Measurements from ENCODE around the gene RD3L. TPM values are rescaled to one million over a fixed set of nuclear protein-coding genes. Genes with fewer than 3 reads are reported as not detected.

Gene RD3L
- total and polyA plus RNA-seq, 2 of the 13 experiments (the other 11 are each of a cell fraction or from before 2014, with no cell fraction given): not detected

DNA sequence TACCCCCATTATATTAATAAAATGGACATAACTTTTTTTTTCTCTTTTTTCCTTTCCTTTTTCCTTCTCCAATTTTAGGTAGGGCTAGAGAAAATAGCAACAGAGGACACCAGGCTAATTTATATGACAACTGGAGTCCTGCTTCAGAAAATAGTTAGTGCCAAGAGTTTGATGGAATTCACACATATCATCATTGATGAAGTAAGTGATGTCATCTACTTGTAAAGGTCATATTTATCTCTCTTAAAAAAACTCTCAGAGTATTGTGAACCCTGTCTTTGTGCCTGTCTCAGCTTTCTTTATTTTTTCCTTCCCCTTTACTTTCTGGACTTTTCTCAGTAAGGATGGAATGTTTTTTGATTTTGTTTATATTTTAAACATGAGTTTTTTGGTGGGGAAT is 24.3 kb upstream of the RD3L start:
- TF ChIP-seq DNMT1 (CRISPR knock-in tag; IDR thresholded peaks at IDR 0.05) (no peak), ATF7 (IDR thresholded peaks at IDR 0.05) (peak; percentile 62), ATF7 (CRISPR knock-in tag; IDR thresholded peaks at IDR 0.05) (no peak)
- H3K4me3 ChIP-seq (replicated peaks in 1 of 3; ENCODE audit: insufficient read depth in 1 of 3, low read depth in 2 of 3, low read length in 3 of 3): no peak overlapping the region
- H3K9ac ChIP-seq (ENCODE audit: insufficient read depth, low read depth, low read length): no peak overlapping the region
- H3K4me2 ChIP-seq (ENCODE audit: low read depth, low read length): no peak overlapping the region
- no peaks in the 10 kb centered on the region for H3K36me3 ChIP-seq (replicated peaks in 1 of 2; ENCODE audit: control insufficient read depth in 1 of 2, insufficient read depth in 2 of 2, low read length in 2 of 2)
- no TSS peak for BruUV-seq (replicated peaks)
- H3K27ac ChIP-seq (ENCODE audit: extremely low read length, insufficient read depth, low read length): no peak overlapping the region
- intact Hi-C loops (cut with micrococcal nuclease; ENCODE audit: unreplicated experiment) (no loop called here), in situ Hi-C loops (cut with HindIII; ENCODE audit: extremely low pct_ligation_motif_present, low pct_unique_long_range_greater_than_20kb) (no loop called here)
- peaks cover 0 to 5% of the 10 kb centered on the region in 2 experiments; a peak in 1 of 5 replicates for H3K27me3 ChIP-seq (ENCODE audit: control insufficient read depth in 1 of 2, insufficient read depth in 2 of 2, low read length in 2 of 2)
- no peak for FAIRE-seq
- H3K9me3 ChIP-seq (ENCODE audit: low read length): no peaks in the 10 kb centered on the region
- ChIA-PET CTCF (ENCODE audit: low intra/inter-chr PET ratio, low total read pairs) (no interaction called here), POLR2A (no interaction called here)
- DNase-seq (ENCODE audit: low spot score): no peak
- no peaks in the 10 kb centered on the region for H4K20me1 ChIP-seq (ENCODE audit: insufficient read depth, low read length)
- H3K4me1 ChIP-seq (ENCODE audit: insufficient read depth, low read length): no peaks in the 10 kb centered on the region
- H2AFZ ChIP-seq (ENCODE audit: low read length): no peak overlapping the region
- ATAC-seq: no peak
- H3K79me2 ChIP-seq (ENCODE audit: insufficient read depth, low read length): no peaks in the 10 kb centered on the region

DNA sequence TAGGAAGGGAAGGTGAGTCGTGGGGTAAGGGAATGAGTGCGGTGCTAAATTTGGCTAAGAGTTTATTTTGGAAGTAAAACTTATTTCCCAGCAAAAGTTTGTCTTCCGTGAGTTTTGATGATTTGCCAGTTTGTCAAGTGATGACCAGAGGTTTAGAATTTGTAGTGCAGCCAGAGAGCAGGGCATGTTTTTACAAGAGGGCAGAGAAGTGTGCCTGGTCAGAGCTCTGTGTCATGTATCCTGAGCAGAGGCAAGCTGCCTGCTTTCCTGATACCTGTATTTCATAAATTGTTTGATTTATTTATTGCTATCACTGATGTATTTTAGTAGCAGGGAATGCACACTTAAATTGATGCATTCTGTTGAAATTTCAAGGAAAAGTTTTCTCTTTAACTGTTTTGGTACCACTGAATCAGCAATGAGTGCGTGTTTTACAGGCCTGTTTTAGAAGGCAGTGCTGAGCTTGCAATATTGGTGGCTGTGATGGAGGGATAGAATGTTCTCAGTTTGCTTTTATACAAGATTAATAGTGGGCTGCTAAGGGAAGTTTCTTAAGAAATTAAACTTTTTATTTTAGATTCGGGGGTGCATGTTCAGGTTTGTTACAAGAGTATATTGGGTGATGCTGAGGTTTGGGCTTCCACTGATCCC is 19.7 kb upstream of the RD3L start:
- H3K4me1 ChIP-seq (ENCODE audit: insufficient read depth, low read length): no peaks in the 10 kb centered on the region
- CTCF ChIA-PET (ENCODE audit: low intra/inter-chr PET ratio, low total read pairs): no interaction called here
- no peak overlapping the region for H2AFZ ChIP-seq (ENCODE audit: low read length)
- intact Hi-C loops (cut with micrococcal nuclease; ENCODE audit: unreplicated experiment) (no loop called here), in situ Hi-C loops (cut with HindIII; ENCODE audit: extremely low pct_ligation_motif_present, low pct_unique_long_range_greater_than_20kb) (no loop called here)
- no peak for DNase-seq (ENCODE audit: low spot score)
- no TSS peak for BruUV-seq (replicated peaks)
- no peak for ATAC-seq
- H3K4me2 ChIP-seq (ENCODE audit: low read depth, low read length): no peak overlapping the region
- no peak overlapping the region for H3K27ac ChIP-seq (ENCODE audit: extremely low read length, insufficient read depth, low read length)
- no peak for FAIRE-seq
- no peak overlapping the region for H3K9ac ChIP-seq (ENCODE audit: insufficient read depth, low read depth, low read length)
- H3K4me3 ChIP-seq (replicated peaks in 1 of 3; ENCODE audit: insufficient read depth in 1 of 3, low read depth in 2 of 3, low read length in 3 of 3): no peak overlapping the region
- no peaks in the 10 kb centered on the region for H3K9me3 ChIP-seq (ENCODE audit: low read length)
- H3K27me3 ChIP-seq (ENCODE audit: control insufficient read depth in 1 of 2, insufficient read depth in 2 of 2, low read length in 2 of 2): peaks cover 1 to 5% of the 10 kb centered on the region in 2 experiments; a peak in 2 of 5 replicates
- POLR2A ChIA-PET: no interaction called here
- H3K36me3 ChIP-seq (replicated peaks in 1 of 2; ENCODE audit: control insufficient read depth in 1 of 2, insufficient read depth in 2 of 2, low read length in 2 of 2): no peaks in the 10 kb centered on the region
- H4K20me1 ChIP-seq (ENCODE audit: insufficient read depth, low read length): no peaks in the 10 kb centered on the region
- 52% methylated on average over 5 of the region's 5 CpGs for WGBS (ENCODE audit: low lambda C conversion rate)
- H3K79me2 ChIP-seq (ENCODE audit: insufficient read depth, low read length): no peaks in the 10 kb centered on the region
- TF ChIP-seq ELF1 (CRISPR knock-in tag; IDR thresholded peaks at IDR 0.05) (no peak), MAFF (IDR thresholded peaks at IDR 0.05; ENCODE audit: low read depth, low read length) (peak; percentile 71), ZNF703 (CRISPR knock-in tag; IDR thresholded peaks at IDR 0.05; ENCODE audit: borderline replicate concordance) (no peak), CC2D1A (CRISPR knock-in tag; IDR thresholded peaks at IDR 0.05) (no peak), HMGA1 (CRISPR knock-in tag; conservative IDR thresholded peaks at IDR 0.05) (no peak), ZNF552 (CRISPR knock-in tag; IDR thresholded peaks at IDR 0.05; ENCODE audit: borderline replicate concordance) (no peak), ZNF720 (CRISPR knock-in tag; IDR thresholded peaks at IDR 0.05) (no peak), ZNF766 (CRISPR knock-in tag; IDR thresholded peaks at IDR 0.05; ENCODE audit: borderline replicate concordance) (no peak), MAFK (conservative IDR thresholded peaks at IDR 0.05 in 1 of 2, IDR thresholded peaks at IDR 0.05 in 1 of 2; ENCODE audit: low read length in 2 of 2) (peak; percentile 63 to 80)
- TF ChIP-seq, protein P1, sequence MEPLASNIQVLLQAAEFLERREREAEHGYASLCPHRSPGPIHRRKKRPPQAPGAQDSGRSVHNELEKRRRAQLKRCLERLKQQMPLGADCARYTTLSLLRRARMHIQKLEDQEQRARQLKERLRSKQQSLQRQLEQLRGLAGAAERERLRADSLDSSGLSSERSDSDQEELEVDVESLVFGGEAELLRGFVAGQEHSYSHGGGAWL (CRISPR knock-in tag; IDR thresholded peaks at IDR 0.05): no peak
- TF ChIP-seq, protein P2, sequence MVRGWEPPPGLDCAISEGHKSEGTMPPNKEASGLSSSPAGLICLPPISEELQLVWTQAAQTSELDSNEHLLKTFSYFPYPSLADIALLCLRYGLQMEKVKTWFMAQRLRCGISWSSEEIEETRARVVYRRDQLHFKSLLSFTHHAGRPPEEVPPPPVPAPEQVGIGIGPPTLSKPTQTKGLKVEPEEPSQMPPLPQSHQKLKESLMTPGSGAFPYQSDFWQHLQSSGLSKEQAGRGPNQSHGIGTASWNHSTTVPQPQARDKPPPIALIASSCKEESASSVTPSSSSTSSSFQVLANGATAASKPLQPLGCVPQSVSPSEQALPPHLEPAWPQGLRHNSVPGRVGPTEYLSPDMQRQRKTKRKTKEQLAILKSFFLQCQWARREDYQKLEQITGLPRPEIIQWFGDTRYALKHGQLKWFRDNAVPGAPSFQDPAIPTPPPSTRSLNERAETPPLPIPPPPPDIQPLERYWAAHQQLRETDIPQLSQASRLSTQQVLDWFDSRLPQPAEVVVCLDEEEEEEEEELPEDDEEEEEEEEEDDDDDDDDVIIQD (CRISPR knock-in tag; IDR thresholded peaks at IDR 0.05; ENCODE audit: low read depth): no peak
- TF ChIP-seq, protein P3, sequence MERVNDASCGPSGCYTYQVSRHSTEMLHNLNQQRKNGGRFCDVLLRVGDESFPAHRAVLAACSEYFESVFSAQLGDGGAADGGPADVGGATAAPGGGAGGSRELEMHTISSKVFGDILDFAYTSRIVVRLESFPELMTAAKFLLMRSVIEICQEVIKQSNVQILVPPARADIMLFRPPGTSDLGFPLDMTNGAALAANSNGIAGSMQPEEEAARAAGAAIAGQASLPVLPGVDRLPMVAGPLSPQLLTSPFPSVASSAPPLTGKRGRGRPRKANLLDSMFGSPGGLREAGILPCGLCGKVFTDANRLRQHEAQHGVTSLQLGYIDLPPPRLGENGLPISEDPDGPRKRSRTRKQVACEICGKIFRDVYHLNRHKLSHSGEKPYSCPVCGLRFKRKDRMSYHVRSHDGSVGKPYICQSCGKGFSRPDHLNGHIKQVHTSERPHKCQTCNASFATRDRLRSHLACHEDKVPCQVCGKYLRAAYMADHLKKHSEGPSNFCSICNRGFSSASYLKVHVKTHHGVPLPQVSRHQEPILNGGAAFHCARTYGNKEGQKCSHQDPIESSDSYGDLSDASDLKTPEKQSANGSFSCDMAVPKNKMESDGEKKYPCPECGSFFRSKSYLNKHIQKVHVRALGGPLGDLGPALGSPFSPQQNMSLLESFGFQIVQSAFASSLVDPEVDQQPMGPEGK (CRISPR knock-in tag; IDR thresholded peaks at IDR 0.05): no peak
